Measurements from ENCODE around the gene GAGE13. TPM values are rescaled to one million over a fixed set of nuclear protein-coding genes. Genes with fewer than 3 reads are reported as not detected.
"Not testable (repeated sequence)": the region's sequence is repeated elsewhere in the genome, so short reads cannot be mapped to it uniquely, and the experiment has no call there.

The GAGE13 gene
- total RNA-seq, 1 donor from 2014 or later = not detected

DNA sequence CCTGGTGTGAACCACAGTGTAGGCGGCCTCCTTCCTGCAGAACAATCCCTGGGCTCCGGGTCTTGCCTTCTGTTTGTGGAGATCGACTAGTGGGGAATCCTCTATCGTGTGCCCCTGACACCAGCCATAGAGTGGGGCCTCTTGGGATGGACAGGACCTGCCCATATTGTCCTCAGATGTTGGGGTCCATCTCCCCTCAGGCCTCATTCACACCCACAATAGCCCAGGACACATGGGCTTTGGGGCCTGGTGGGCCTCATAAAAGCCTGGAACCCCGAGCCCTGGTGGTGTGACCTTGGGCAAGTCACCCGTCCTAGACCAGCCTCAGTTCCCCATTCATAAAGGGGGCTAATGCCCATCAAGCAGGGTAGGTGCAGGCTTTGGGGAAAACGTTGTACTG is 41.2 kb upstream of the GAGE13 start:
- no peak overlapping the region for H3K4me3 Mint-ChIP-seq
- no peak overlapping the region for H3K27ac Mint-ChIP-seq
- peaks cover 2% of the 10 kb centered on the region for H3K27me3 Mint-ChIP-seq (ENCODE audit: low read depth)
- TF ChIP-seq, protein P1, sequence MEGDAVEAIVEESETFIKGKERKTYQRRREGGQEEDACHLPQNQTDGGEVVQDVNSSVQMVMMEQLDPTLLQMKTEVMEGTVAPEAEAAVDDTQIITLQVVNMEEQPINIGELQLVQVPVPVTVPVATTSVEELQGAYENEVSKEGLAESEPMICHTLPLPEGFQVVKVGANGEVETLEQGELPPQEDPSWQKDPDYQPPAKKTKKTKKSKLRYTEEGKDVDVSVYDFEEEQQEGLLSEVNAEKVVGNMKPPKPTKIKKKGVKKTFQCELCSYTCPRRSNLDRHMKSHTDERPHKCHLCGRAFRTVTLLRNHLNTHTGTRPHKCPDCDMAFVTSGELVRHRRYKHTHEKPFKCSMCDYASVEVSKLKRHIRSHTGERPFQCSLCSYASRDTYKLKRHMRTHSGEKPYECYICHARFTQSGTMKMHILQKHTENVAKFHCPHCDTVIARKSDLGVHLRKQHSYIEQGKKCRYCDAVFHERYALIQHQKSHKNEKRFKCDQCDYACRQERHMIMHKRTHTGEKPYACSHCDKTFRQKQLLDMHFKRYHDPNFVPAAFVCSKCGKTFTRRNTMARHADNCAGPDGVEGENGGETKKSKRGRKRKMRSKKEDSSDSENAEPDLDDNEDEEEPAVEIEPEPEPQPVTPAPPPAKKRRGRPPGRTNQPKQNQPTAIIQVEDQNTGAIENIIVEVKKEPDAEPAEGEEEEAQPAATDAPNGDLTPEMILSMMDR (IDR thresholded peaks at IDR 0.05; ENCODE audit: unreplicated experiment) = no peak
- DNase-seq (ENCODE audit: low spot score in 2 of 2, unreplicated experiment in 2 of 2) = no peak
- peaks cover 2% of the 10 kb centered on the region for H3K36me3 Mint-ChIP-seq
- peaks cover 3% of the 10 kb centered on the region for H3K4me1 Mint-ChIP-seq
- peaks cover 5% of the 10 kb centered on the region for H3K9me3 Mint-ChIP-seq

DNA sequence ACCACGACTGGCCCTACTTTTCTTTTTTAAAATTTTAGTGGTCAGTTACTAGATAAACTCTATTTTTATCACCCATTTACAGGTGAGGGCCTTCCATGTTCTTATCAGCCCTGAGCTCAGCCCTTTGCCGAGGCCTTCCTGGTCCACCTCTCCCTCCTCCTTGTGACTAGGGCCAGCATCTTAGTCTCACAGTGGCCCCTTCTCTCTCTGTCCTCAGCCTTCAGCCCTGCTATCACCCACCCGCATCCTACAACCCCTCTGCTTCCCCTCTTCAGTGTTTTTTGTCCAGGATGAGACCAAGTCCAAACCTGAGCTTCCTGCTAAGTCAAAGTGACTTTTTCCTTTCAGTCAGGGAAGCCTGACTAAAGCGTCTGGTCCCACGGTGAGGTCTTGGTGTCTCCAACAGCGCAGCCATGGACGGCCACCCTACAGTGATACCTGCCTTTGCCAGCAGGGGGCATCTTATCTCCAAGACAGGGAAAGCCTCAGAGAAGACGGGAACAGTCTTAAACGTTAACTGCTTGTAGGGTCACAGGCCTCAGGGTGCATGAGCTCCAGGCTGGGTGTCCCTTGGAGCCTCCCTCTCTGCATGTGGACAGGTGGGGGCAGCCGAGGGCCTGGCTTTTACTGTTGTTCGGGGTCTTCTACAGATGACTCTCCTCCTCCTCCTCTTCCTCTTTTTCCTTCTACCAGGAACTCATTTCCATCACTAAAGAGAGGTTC is 39.6 kb upstream of the GAGE13 start:
- Mint-ChIP-seq H3K36me3 (peaks cover 2% of the 10 kb centered on the region), H3K4me3 (no peak overlapping the region), H3K9me3 (peaks cover 11% of the 10 kb centered on the region), H3K27me3 (ENCODE audit: low read depth) (peaks cover 2% of the 10 kb centered on the region), H3K27ac (no peak overlapping the region), H3K4me1 (peaks cover 3% of the 10 kb centered on the region)
- peak in 1 of 2 experiments; percentile 73 for DNase-seq (ENCODE audit: low spot score in 2 of 2, unreplicated experiment in 2 of 2)
- TF ChIP-seq, protein P1 (IDR thresholded peaks at IDR 0.05; ENCODE audit: unreplicated experiment) = peak; percentile 66

DNA sequence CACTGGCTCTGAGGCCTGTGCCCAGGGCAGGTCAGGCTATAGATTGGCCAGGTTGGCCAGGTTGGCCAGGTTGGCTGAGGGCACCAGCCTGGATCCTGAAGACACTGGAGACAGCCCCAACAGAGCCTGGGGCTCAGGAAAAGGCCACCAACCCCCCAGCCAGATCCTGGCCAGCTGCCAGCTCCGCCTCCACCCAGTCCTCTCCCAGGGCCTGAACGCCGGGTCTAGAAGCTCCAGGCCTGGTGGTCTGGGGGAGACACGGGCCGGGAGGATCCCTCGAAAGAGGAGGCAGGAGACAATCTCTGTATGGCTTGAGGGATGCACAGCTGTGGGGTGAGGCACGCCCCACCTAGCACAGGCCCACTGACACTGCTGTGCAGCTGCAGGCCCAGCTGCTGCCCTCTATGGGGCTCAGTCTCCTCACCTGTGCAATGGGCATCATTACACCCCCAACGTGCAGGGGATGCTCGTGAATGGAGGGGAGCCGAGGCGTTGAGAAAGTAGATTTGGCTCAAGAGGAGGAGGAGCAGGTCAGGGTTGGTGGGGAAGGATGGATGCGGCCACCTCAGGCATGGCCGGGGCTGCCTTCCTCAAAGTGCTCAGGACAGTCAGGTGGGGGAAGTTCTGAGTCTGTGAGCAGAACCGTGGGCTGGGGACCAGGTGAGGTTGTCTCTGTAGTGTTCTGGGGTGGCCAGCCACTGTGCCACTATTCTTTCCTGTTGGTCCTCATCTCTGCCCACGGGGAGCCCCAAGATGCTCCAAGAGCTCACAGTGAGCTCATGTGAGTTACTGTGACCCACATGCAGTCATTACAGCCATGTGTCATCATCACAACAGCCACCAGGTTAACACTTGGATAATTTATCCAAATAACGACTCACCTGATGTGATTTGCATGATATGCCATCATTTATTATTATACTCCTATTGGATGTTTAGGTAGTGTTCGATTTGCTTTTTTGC is 38.7 kb upstream of the GAGE13 start:
- TF ChIP-seq, protein P1 (IDR thresholded peaks at IDR 0.05; ENCODE audit: unreplicated experiment) = no peak
- peaks cover 2% of the 10 kb centered on the region for H3K36me3 Mint-ChIP-seq
- no peak for DNase-seq (ENCODE audit: low spot score in 2 of 2, unreplicated experiment in 2 of 2)
- H3K27ac Mint-ChIP-seq = no peak overlapping the region
- H3K4me1 Mint-ChIP-seq = peaks cover 3% of the 10 kb centered on the region
- H3K9me3 Mint-ChIP-seq = peaks cover 14% of the 10 kb centered on the region
- peaks cover 2% of the 10 kb centered on the region for H3K27me3 Mint-ChIP-seq (ENCODE audit: low read depth)
- H3K4me3 Mint-ChIP-seq = no peak overlapping the region

DNA sequence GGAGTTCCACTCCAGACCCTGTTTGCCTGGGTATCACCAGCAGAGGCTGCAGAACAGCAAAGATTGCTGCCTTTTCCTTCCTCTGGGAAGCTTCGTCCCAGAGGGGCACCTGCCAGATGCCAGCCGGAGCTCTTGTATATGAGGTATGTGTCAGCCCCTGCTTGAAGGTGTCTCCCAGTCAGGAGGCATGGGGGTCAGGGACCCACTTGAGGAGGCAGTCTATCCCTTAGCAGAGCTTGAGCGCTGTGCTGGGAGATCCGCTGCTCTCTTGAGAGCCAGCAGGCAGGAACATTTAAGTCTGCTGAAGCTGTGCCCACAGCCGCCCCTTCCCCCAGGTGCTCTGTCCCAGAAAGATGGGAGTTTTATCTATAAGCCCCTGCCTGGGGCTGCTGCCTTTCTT is 32.1 kb upstream of the GAGE13 start:
- not testable (repeated sequence) for H3K36me3 Mint-ChIP-seq; H3K27ac Mint-ChIP-seq; H3K4me3 Mint-ChIP-seq; H3K27me3 Mint-ChIP-seq (ENCODE audit: low read depth); DNase-seq (ENCODE audit: low spot score in 2 of 2, unreplicated experiment in 2 of 2); H3K4me1 Mint-ChIP-seq
- peaks cover 18% of the 10 kb centered on the region for H3K9me3 Mint-ChIP-seq

DNA sequence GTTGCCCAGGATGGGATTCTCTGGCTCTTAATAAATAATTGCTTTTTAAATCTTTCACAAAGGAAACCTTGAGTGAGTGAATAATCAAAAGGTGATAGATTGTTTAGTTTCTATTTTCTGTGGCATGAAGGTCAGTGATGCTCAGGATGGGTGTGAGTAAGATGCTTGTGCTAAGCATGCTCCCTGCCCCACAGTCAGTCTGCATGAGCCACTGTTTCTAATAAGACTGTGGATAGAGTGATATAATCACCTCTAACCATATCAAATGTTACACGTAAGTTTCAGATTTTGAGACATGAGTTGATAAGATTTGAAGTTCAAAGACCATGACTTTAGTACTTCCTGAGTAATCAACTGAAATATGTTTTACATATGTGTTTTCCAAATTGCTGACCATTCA is 30.7 kb upstream of the GAGE13 start:
- no peaks in the 10 kb centered on the region for H3K27me3 Mint-ChIP-seq (ENCODE audit: low read depth)
- TF ChIP-seq, protein P1 (IDR thresholded peaks at IDR 0.05; ENCODE audit: unreplicated experiment) = no peak
- no peak overlapping the region for H3K27ac Mint-ChIP-seq
- peaks cover under 1% of the 10 kb centered on the region for H3K4me1 Mint-ChIP-seq
- H3K9me3 Mint-ChIP-seq = peaks cover 18% of the 10 kb centered on the region
- no peak for DNase-seq (ENCODE audit: low spot score in 2 of 2, unreplicated experiment in 2 of 2)
- no peak overlapping the region for H3K4me3 Mint-ChIP-seq
- no peaks in the 10 kb centered on the region for H3K36me3 Mint-ChIP-seq

DNA sequence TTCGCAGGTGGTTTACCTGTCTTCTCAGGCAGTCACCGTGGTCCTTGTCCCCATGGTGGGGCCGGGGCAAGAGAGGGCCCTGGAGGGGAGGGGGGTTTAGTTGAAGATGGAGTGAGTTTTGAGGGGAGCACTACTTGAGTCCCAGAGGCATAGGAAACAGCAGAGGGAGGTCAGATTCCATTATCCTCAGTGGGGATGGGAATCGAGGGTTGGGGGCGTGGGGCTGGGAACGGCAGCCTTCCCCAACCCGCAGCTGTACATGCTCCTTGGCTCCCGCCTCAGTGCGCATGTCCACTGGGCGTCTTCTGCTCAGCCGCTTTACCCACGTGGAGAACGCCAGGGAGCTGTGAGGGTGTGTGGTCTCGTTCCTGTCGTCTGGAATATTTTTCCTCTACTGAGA is 28.0 kb upstream of the GAGE13 start, which contains the start of gene GAGE10:
GAGE10 (plus strand) TSS at position 301 of the 400 bp plus-strand sequence. CDS start 1,214 bp downstream, outside the sequence.
- Mint-ChIP-seq H3K27me3 (ENCODE audit: low read depth) (no peaks in the 10 kb centered on the region), H3K4me3 (no peak within 1 kb of the TSS), H3K4me1 (peaks cover 15% of the 10 kb centered on the region), H3K9me3 (peaks cover 6% of the 10 kb centered on the region), H3K36me3 (no peaks in the 10 kb centered on the region), H3K27ac (no peak within 1 kb of the TSS)
- no peak for DNase-seq (ENCODE audit: low spot score in 2 of 2, unreplicated experiment in 2 of 2)
- TF ChIP-seq, protein P1 (IDR thresholded peaks at IDR 0.05; ENCODE audit: unreplicated experiment) = no peak

DNA sequence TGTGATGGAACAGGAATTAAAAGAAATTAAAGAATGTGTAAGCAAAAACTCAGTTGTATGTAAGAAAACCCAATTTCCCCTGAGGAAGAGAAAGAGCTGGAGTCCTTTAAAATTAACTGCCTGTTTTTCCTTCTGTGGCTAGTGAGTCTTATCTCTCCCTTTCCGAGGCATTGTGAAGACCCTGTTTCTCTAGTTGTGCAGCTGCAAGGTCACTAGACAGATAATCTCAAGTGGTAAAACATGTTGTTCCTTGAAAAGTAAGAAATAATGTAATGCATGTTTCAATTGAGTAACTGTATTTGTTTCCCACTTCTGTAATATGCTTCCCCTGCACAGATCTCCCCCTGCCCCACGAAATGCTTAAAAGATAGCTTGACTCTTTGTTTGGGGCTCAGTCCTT is 23.6 kb upstream of the GAGE13 start:
- H3K36me3 Mint-ChIP-seq; H3K27me3 Mint-ChIP-seq (ENCODE audit: low read depth); DNase-seq (ENCODE audit: low spot score in 2 of 2, unreplicated experiment in 2 of 2); H3K4me3 Mint-ChIP-seq: not testable (repeated sequence)
- Mint-ChIP-seq H3K27ac (peak overlapping the region; percentile 99), H3K9me3 (peaks cover 15% of the 10 kb centered on the region), H3K4me1 (peaks cover 40% of the 10 kb centered on the region)
